Trophoblast cell (in vitro differentiated cells and primary cell): ENCODE measurements around the gene STK25.
A peak's percentile ranks its signal among the peaks of the same experiment; 100 is the strongest.

Source experiments
- DNase-seq, 2 donors: peaks; one replicate each; pipeline ENCODE4 v3.0.0-alpha.2; 2016
- H2AFZ ChIP-seq: 2 replicates; pipeline ENCODE4 v1.6.1; 2013; ENCODE audit warnings: low read length, moderate library complexity, mild to moderate bottlenecking; ENCODE audit not compliant: insufficient read depth, poor library complexity
- H2AK5ac ChIP-seq: 2 replicates; pipeline ENCODE4 v1.6.1; 2013; ENCODE audit warnings: mild to moderate bottlenecking, low read length
- H2BK120ac ChIP-seq: 2 replicates; pipeline ENCODE4 v1.6.1; 2013; ENCODE audit warnings: low read length, mild to moderate bottlenecking, moderate library complexity; ENCODE audit not compliant: insufficient read depth, poor library complexity
- H2BK12ac ChIP-seq: 2 replicates; pipeline ENCODE4 v1.6.1; 2013; ENCODE audit warnings: mild to moderate bottlenecking, low read length, moderate library complexity
- H2BK5ac ChIP-seq: 2 replicates; pipeline ENCODE4 v1.6.1; 2013; ENCODE audit warnings: low read length, low read depth, moderate library complexity, mild to moderate bottlenecking; ENCODE audit not compliant: poor library complexity
- H3K14ac ChIP-seq: 2 replicates; pipeline ENCODE4 v1.6.1; 2013; ENCODE audit warnings: mild to moderate bottlenecking, low read length
- H3K18ac ChIP-seq: 2 replicates; pipeline ENCODE4 v1.6.1; 2013; ENCODE audit warnings: mild to moderate bottlenecking, low read length
- H3K23ac ChIP-seq: 2 replicates; pipeline ENCODE4 v1.6.1; 2013; ENCODE audit warnings: low read length
- H3K27ac ChIP-seq: 2 replicates; pipeline ENCODE4 v1.5.1; 2013; ENCODE audit warnings: low read depth, mild to moderate bottlenecking, inconsistent platforms, low read length, moderate library complexity
- H3K27me3 ChIP-seq: 2 replicates; pipeline ENCODE4 v1.6.1; 2013; ENCODE audit warnings: inconsistent platforms, mild to moderate bottlenecking, low read length, moderate library complexity; ENCODE audit not compliant: insufficient read depth
- H3K36me3 ChIP-seq, 2 experiments: 1 replicate in 1 of 2; 2 replicates in 1 of 2; pipeline ENCODE4 v1.6.1; 2013; ENCODE audit warnings: low read length in 2 of 2, mild to moderate bottlenecking in 2 of 2, moderate library complexity in 1 of 2; ENCODE audit not compliant: insufficient read depth in 2 of 2, control insufficient read depth in 1 of 2
- H3K4ac ChIP-seq: 2 replicates; pipeline ENCODE4 v1.6.1; 2013; ENCODE audit warnings: low read depth, mild to moderate bottlenecking, low read length, moderate library complexity
- H3K4me1 ChIP-seq, 2 experiments: 1 replicate in 1 of 2; 2 replicates in 1 of 2; pipeline ENCODE4 v1.6.1; 2013; ENCODE audit warnings: low read length in 2 of 2, mild to moderate bottlenecking in 2 of 2, moderate library complexity in 1 of 2; ENCODE audit not compliant: insufficient read depth in 2 of 2, control insufficient read depth in 1 of 2
- H3K4me2 ChIP-seq: 2 replicates; pipeline ENCODE4 v1.6.1; 2013; ENCODE audit warnings: inconsistent platforms, mild to moderate bottlenecking, low read length, moderate library complexity
- H3K4me3 ChIP-seq: 2 replicates; pipeline ENCODE4 v1.5.1; 2013; ENCODE audit warnings: mild to moderate bottlenecking, low read depth, low read length, inconsistent platforms
- H3K79me1 ChIP-seq: one replicate; pipeline ENCODE4 v1.6.1; 2013; ENCODE audit warnings: low read length
- H3K79me2 ChIP-seq: 2 replicates; pipeline ENCODE4 v1.6.1; 2013; ENCODE audit warnings: low read length, mild to moderate bottlenecking; ENCODE audit not compliant: control insufficient read depth, insufficient read depth, poor library complexity
- H3K9ac ChIP-seq: 2 replicates; pipeline ENCODE4 v1.6.1; 2013; ENCODE audit warnings: mild to moderate bottlenecking, low read length
- H3K9me3 ChIP-seq: 2 replicates; pipeline ENCODE4 v1.6.1; 2013; ENCODE audit warnings: low read depth, mild to moderate bottlenecking, control low read depth, inconsistent platforms, low read length; ENCODE audit not compliant: insufficient read depth
- H4K12ac ChIP-seq: 2 replicates; pipeline ENCODE4 v1.6.1; 2013; ENCODE audit warnings: low read depth, mild to moderate bottlenecking, low read length, moderate library complexity
- H4K8ac ChIP-seq: 2 replicates; pipeline ENCODE4 v1.6.1; 2013; ENCODE audit warnings: low read depth, mild to moderate bottlenecking, low read length, moderate library complexity
- H4K91ac ChIP-seq: one replicate; pipeline ENCODE4 v1.6.1; 2013; ENCODE audit warnings: low read depth, mild to moderate bottlenecking, low read length, moderate library complexity
- WGBS: extraction: QIAGEN DNeasy Blood & Tissue Kit; methylation state at CpG from one replicate; pipeline ENCODE4 v1.1.7; 2013; ENCODE audit warnings: missing lambda C conversion rate; ENCODE audit not compliant: insufficient read length, insufficient coverage; ENCODE audit errors: extremely low coverage; 5-methylcytosine and 5-hydroxymethylcytosine counted together

Gene STK25

DNA sequence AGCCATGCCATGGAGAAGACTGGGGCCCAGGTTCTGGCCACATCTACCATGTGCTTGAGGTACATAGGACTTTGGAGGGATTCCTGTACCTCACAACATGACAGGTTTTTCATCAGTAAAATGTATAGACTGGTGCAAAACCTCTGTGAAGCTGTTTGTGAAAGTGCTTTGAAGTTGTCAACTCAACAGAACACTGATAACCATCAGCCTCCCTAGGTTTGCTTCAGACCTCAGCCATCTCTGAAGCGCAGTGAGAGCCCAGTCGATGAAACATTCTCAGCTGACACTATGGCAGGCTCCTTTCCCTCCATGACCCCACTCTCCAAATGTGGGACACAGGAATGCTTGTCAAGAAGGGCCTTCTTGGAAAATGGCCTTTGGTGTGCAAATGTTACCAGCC lies 38.6 kb downstream of the STK25 start:
- peaks cover 0 to 3% of the 10 kb centered on the region in 2 experiments for H3K36me3 ChIP-seq
- no peaks in the 10 kb centered on the region for H3K79me2 ChIP-seq
- no peak overlapping the region for H3K23ac ChIP-seq
- H2BK12ac ChIP-seq, result no peak overlapping the region
- peaks cover 6% of the 10 kb centered on the region for H3K9me3 ChIP-seq
- no peak overlapping the region for H2BK5ac ChIP-seq
- no peak overlapping the region for H4K12ac ChIP-seq
- no peak overlapping the region for H3K4me3 ChIP-seq
- H4K91ac ChIP-seq, result no peak overlapping the region
- H3K4me1 ChIP-seq, result no peaks in the 10 kb centered on the region
- H3K27ac ChIP-seq, result no peak overlapping the region
- no peak overlapping the region for H3K14ac ChIP-seq
- WGBS, result no CpG with 5 or more reads among the region's 2 CpGs
- H3K9ac ChIP-seq, result no peak overlapping the region
- H3K4ac ChIP-seq, result no peak overlapping the region
- H2AK5ac ChIP-seq, result no peak overlapping the region
- no peak overlapping the region for H3K18ac ChIP-seq
- peak in 1 of 2 donors; percentile 4 for DNase-seq
- no peak overlapping the region for H2BK120ac ChIP-seq
- H3K79me1 ChIP-seq, result no peaks in the 10 kb centered on the region
- H4K8ac ChIP-seq, result no peak overlapping the region
- no peaks in the 10 kb centered on the region for H3K27me3 ChIP-seq
- no peak overlapping the region for H2AFZ ChIP-seq
- no peak overlapping the region for H3K4me2 ChIP-seq

DNA sequence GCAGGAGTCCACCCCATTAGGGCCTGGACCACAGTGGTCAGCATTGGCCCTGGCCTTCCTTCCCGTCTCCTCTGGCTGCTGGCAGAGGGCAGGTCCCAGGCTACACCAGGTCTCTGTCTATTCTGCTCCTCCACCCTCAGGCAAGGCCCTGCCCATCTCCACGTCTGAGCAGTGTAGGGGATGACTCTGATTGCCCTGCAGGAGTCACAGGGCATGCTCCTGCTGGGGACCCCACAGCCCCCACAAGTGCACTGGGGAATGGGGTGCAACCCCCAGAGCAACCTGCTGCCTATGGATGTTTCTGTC lies 40.0 kb downstream of the STK25 start:
- H3K4ac ChIP-seq, result no peak overlapping the region
- H3K18ac ChIP-seq, result no peak overlapping the region
- H3K27me3 ChIP-seq, result no peaks in the 10 kb centered on the region
- H4K8ac ChIP-seq, result no peak overlapping the region
- no peak overlapping the region for H3K4me2 ChIP-seq
- no peak overlapping the region for H4K91ac ChIP-seq
- peak overlapping the region; percentile 2 for H3K4me3 ChIP-seq
- no peak overlapping the region for H2AFZ ChIP-seq
- no peak overlapping the region for H2BK5ac ChIP-seq
- no peak overlapping the region for H3K14ac ChIP-seq
- no peaks in the 10 kb centered on the region for H3K79me1 ChIP-seq
- no CpG with 5 or more reads among the region's 2 CpGs for WGBS
- H2AK5ac ChIP-seq, result no peak overlapping the region
- no peak overlapping the region for H2BK120ac ChIP-seq
- H3K79me2 ChIP-seq, result no peaks in the 10 kb centered on the region
- H3K23ac ChIP-seq, result no peak overlapping the region
- H3K27ac ChIP-seq, result no peak overlapping the region
- H3K9ac ChIP-seq, result no peak overlapping the region
- peaks cover 5% of the 10 kb centered on the region for H3K9me3 ChIP-seq
- no peak overlapping the region for H4K12ac ChIP-seq
- no peaks in the 10 kb centered on the region for H3K4me1 ChIP-seq
- H3K36me3 ChIP-seq, result peaks cover 0 to 3% of the 10 kb centered on the region in 2 experiments
- H2BK12ac ChIP-seq, result no peak overlapping the region
- DNase-seq, result no peak

DNA sequence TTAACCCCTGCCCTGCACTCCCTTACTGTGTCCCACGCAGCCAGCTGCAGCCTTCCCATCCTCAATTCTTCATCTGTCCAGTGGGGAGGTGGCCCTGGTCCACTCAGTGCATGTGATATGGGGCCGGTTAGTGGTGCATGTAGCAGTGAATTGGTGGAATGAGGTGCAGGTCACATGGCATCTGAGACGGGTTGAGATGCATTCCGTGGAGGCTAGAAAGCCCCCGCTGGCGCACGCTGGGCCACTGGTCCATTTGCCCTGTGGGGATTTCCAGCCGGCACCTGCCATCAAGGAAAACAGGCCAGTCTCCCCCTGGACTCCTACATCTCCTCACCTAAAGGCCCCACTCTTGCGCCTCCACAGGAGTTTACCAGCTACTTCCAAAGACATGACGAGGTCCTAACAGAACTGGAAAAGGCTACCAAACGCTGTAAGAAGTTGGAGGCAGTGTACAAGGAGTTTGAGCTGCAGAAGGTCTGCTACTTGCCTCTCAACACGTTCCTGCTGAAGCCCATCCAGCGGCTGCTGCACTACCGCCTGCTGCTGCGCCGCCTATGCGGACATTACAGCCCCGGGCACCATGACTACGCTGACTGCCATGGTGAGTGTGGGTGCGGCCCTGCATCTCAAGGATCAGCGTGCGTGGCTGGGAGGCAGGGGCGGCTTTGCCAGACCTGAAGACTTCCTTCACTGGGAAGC lies 40.5 kb downstream of the STK25 start:
- Histone ChIP-seq H3K9ac (no peak overlapping the region), H3K4me1 (no peaks in the 10 kb centered on the region), H3K79me2 (no peaks in the 10 kb centered on the region), H2BK120ac (no peak overlapping the region), H3K27ac (no peak overlapping the region), H3K27me3 (no peaks in the 10 kb centered on the region), H3K14ac (no peak overlapping the region), H2AK5ac (no peak overlapping the region), H3K79me1 (no peaks in the 10 kb centered on the region), H3K18ac (no peak overlapping the region), H3K36me3 (peaks cover 0 to 3% of the 10 kb centered on the region in 2 experiments), H2BK5ac (no peak overlapping the region), H2BK12ac (no peak overlapping the region), H3K23ac (no peak overlapping the region), H4K12ac (no peak overlapping the region), H3K4me3 (peak overlapping the region; percentile 2), H3K9me3 (peaks cover 4% of the 10 kb centered on the region), H4K8ac (no peak overlapping the region), H4K91ac (no peak overlapping the region), H2AFZ (no peak overlapping the region), H3K4me2 (no peak overlapping the region), H3K4ac (no peak overlapping the region)
- peak in 1 of 2 donors; percentile 5 for DNase-seq
- WGBS, result no CpG with 5 or more reads among the region's 23 CpGs

DNA sequence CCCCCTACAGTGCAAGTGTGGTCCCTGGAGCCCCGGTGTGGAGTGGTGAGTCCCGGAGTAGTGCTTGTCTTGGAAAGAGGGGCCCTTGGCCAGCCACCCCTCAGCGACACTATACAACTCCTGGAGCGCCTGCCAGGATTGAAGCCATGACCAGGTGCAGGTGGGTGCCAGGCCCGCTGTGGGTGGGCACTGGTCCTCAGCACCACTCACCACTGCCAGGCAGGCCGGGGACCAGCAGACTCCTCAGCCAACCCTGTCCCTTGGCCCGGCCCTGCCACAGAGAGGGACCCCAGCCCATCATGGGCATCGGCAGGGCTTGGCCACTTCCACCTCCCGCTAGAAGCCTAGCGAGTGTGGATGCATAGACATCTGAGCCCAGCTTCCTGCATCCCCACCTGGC lies 42.2 kb downstream of the STK25 start:
- WGBS, result no CpG with 5 or more reads among the region's 10 CpGs

More for the DNA sequence above, 42.2 kb downstream of the STK25 start:
- Histone ChIP-seq H3K4me1 (no peaks in the 10 kb centered on the region), H3K27me3 (no peaks in the 10 kb centered on the region), H2AK5ac (no peak overlapping the region), H3K14ac (no peak overlapping the region), H2AFZ (no peak overlapping the region), H4K12ac (no peak overlapping the region), H3K27ac (no peak overlapping the region), H3K79me2 (no peaks in the 10 kb centered on the region), H3K4me2 (no peak overlapping the region), H2BK5ac (no peak overlapping the region), H4K8ac (no peak overlapping the region), H2BK12ac (no peak overlapping the region), H2BK120ac (no peak overlapping the region), H3K9ac (no peak overlapping the region), H3K23ac (no peak overlapping the region), H3K36me3 (peaks cover 0 to 3% of the 10 kb centered on the region in 2 experiments), H3K79me1 (no peaks in the 10 kb centered on the region), H3K18ac (no peak overlapping the region), H3K4me3 (no peak overlapping the region), H4K91ac (no peak overlapping the region), H3K9me3 (peaks cover 4% of the 10 kb centered on the region), H3K4ac (no peak overlapping the region)
- DNase-seq, result no peak
